HG02759 (cell line): Measurements from ENCODE around the gene MRPL17.
"Not testable (repeated sequence)": the region's sequence is repeated elsewhere in the genome, so short reads cannot be mapped to it uniquely, and the experiment has no call there.

ENCODE experiments used
- ATAC-seq: cut with Tn5 transposase; IDR thresholded peaks from one replicate; pipeline ENCODE4 v1.9.1; 2021; ENCODE audit warnings: mild to moderate bottlenecking, moderate library complexity; ENCODE audit not compliant: unreplicated experiment

The MRPL17 gene

GRCh38 chr11:6682936-6683861 lies at the start of gene MRPL17:
Gene MRPL17, minus strand, starts transcription at chr11:6683340. Its CDS starts 44 bp downstream, at chr11:6683296.
- peak; percentile 93 for ATAC-seq

GRCh38 chr11:6727971-6728760 lies 45.0 kb upstream of the MRPL17 start:
- no peak for ATAC-seq

- no peak for ATAC-seq
Observed at GRCh38 chr11:6725386-6725896, 42.3 kb upstream of the MRPL17 start.

GRCh38 chr11:6724013-6724412 lies 40.9 kb upstream of the MRPL17 start:
- ATAC-seq, result no peak

- no peak for ATAC-seq
Observed at GRCh38 chr11:6721343-6721742, 38.2 kb upstream of the MRPL17 start.

GRCh38 chr11:6719576-6719975 lies 36.4 kb upstream of the MRPL17 start:
- no peak for ATAC-seq

GRCh38 chr11:6717426-6717825 lies 34.3 kb upstream of the MRPL17 start:
- no peak for ATAC-seq

GRCh38 chr11:6711552-6711951 lies 28.4 kb upstream of the MRPL17 start:
- not testable (repeated sequence) for ATAC-seq

GRCh38 chr11:6708876-6709275 lies 25.7 kb upstream of the MRPL17 start:
- ATAC-seq, result no peak

- ATAC-seq, result peak; percentile 52
Observed at GRCh38 chr11:6705905-6706535, 22.9 kb upstream of the MRPL17 start.

- ATAC-seq, result no peak
Observed at GRCh38 chr11:6703247-6704063, 20.3 kb upstream of the MRPL17 start.

- ATAC-seq, result not testable (repeated sequence)
Observed at GRCh38 chr11:6701955-6702354, 18.8 kb upstream of the MRPL17 start.

GRCh38 chr11:6695377-6695776 lies 12.2 kb upstream of the MRPL17 start:
- no peak for ATAC-seq

GRCh38 chr11:6694229-6694535 lies 11.0 kb upstream of the MRPL17 start:
- ATAC-seq, result no peak

- no peak for ATAC-seq
Observed at GRCh38 chr11:6693342-6694228, 10.4 kb upstream of the MRPL17 start.

- ATAC-seq, result no peak
Observed at GRCh38 chr11:6692128-6692527, 9.0 kb upstream of the MRPL17 start.

- not testable (repeated sequence) for ATAC-seq
Observed at GRCh38 chr11:6690431-6691132, 7.4 kb upstream of the MRPL17 start.

GRCh38 chr11:6687876-6688275 lies 4.7 kb upstream of the MRPL17 start:
- no peak for ATAC-seq

GRCh38 chr11:6686006-6686405 lies 2.9 kb upstream of the MRPL17 start:
- ATAC-seq, result no peak
